ENCODE results near the gene AGPS.

The AGPS gene

GRCh38 chr2:177474301-177474700 lies 81.7 kb downstream of the AGPS start:
- no peak for DNase-seq (ENCODE audit: low read depth)
- no peak for TF ChIP-seq CTCF (IDR thresholded peaks at IDR 0.05; ENCODE audit: low read depth, low read length, missing control alignments)
- H3K4me3 ChIP-seq (ENCODE audit: low read depth, low read length): no peak overlapping the region

- no peak for DNase-seq (ENCODE audit: low read depth)
- no peak overlapping the region for H3K4me3 ChIP-seq (ENCODE audit: low read depth, low read length)
- no peak for TF ChIP-seq CTCF (IDR thresholded peaks at IDR 0.05; ENCODE audit: low read depth, low read length, missing control alignments)
Measured at GRCh38 chr2:177474998-177475397, 82.4 kb downstream of the AGPS start.

GRCh38 chr2:177476897-177477296 lies 84.3 kb downstream of the AGPS start:
- no peak for TF ChIP-seq CTCF (IDR thresholded peaks at IDR 0.05; ENCODE audit: low read depth, low read length, missing control alignments)
- H3K4me3 ChIP-seq (ENCODE audit: low read depth, low read length): no peak overlapping the region
- no peak for DNase-seq (ENCODE audit: low read depth)

GRCh38 chr2:177478029-177478428 lies 85.5 kb downstream of the AGPS start:
- no peak overlapping the region for H3K4me3 ChIP-seq (ENCODE audit: low read depth, low read length)
- TF ChIP-seq CTCF (IDR thresholded peaks at IDR 0.05; ENCODE audit: low read depth, low read length, missing control alignments): no peak
- no peak for DNase-seq (ENCODE audit: low read depth)

GRCh38 chr2:177478907-177479306 lies 86.3 kb downstream of the AGPS start:
- no peak for TF ChIP-seq CTCF (IDR thresholded peaks at IDR 0.05; ENCODE audit: low read depth, low read length, missing control alignments)
- H3K4me3 ChIP-seq (ENCODE audit: low read depth, low read length): no peak overlapping the region
- DNase-seq (ENCODE audit: low read depth): no peak

GRCh38 chr2:177482195-177482594 lies 89.6 kb downstream of the AGPS start:
- no peak overlapping the region for H3K4me3 ChIP-seq (ENCODE audit: low read depth, low read length)
- no peak for DNase-seq (ENCODE audit: low read depth)
- no peak for TF ChIP-seq CTCF (IDR thresholded peaks at IDR 0.05; ENCODE audit: low read depth, low read length, missing control alignments)

GRCh38 chr2:177483531-177483930 lies 91.0 kb downstream of the AGPS start:
- DNase-seq (ENCODE audit: low read depth): no peak
- TF ChIP-seq CTCF (IDR thresholded peaks at IDR 0.05; ENCODE audit: low read depth, low read length, missing control alignments): no peak
- no peak overlapping the region for H3K4me3 ChIP-seq (ENCODE audit: low read depth, low read length)

Measured in GM12864 (cell line).